ENCODE data around the gene THSD4. TPM values are rescaled to one million over a fixed set of nuclear protein-coding genes. Genes with fewer than 3 reads are reported as not detected.

Gene THSD4
- polyA plus RNA-seq, 1 donor (not counting 4 experiments of a cell fraction or from before 2014, with no cell fraction given), result 24.5 TPM

DNA sequence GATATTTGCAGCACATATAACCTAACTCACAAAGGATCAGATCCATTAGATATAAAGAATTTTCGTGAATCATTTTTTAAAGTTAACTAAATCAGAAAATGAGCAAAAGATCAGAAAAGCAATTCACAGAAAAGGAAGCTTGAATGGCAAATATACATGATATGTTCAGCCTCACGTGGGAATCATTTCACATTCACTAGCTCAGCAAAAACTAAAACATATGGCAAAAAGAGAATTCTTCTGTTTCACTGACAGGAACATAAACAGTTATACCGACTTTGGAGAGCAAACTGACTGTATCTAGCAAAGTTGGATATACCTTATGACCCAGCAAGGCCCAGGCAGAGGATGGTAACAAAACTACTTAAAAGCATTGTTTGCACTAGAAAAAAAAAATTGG lies 661.0 kb downstream of the THSD4 start:
- Histone ChIP-seq H3K27me3 (ENCODE audit: control insufficient read depth, extremely low read depth, insufficient read depth, low read length) (no peaks in the 10 kb centered on the region), H3K4me2 (ENCODE audit: control insufficient read depth, extremely low read depth, insufficient read depth, low read depth, low read length) (no peak overlapping the region), H3K9me3 (ENCODE audit: control insufficient read depth, low read depth, low read length) (no peaks in the 10 kb centered on the region), H2AFZ (ENCODE audit: control insufficient read depth, low read length) (no peak overlapping the region), H3K9me1 (ENCODE audit: control insufficient read depth, extremely low read depth, insufficient read depth, low read length) (no peaks in the 10 kb centered on the region), H3K79me2 (ENCODE audit: control insufficient read depth, insufficient read depth, low read length) (no peaks in the 10 kb centered on the region), H3K36me3 (ENCODE audit: control insufficient read depth in 2 of 2, extremely low read depth in 1 of 2, insufficient read depth in 2 of 2, low read length in 2 of 2) (peaks cover 10 to 18% of the 10 kb centered on the region in 2 experiments), H3K4me3 (ENCODE audit: control insufficient read depth in 2 of 3, extremely low read depth in 1 of 3, insufficient read depth in 2 of 3, low read depth in 1 of 3, low read length in 3 of 3) (no peak overlapping the region), H3K9ac (ENCODE audit: control insufficient read depth, extremely low read depth, insufficient read depth, low read length) (no peak overlapping the region), H3K27ac (ENCODE audit: control insufficient read depth, insufficient read depth, low read length) (no peak overlapping the region), H4K20me1 (ENCODE audit: control insufficient read depth, extremely low read depth, insufficient read depth, low read length) (no peaks in the 10 kb centered on the region), H3K4me1 (ENCODE audit: control insufficient read depth, extremely low read depth, insufficient read depth, low read length) (no peaks in the 10 kb centered on the region)
- TF ChIP-seq, protein P1, sequence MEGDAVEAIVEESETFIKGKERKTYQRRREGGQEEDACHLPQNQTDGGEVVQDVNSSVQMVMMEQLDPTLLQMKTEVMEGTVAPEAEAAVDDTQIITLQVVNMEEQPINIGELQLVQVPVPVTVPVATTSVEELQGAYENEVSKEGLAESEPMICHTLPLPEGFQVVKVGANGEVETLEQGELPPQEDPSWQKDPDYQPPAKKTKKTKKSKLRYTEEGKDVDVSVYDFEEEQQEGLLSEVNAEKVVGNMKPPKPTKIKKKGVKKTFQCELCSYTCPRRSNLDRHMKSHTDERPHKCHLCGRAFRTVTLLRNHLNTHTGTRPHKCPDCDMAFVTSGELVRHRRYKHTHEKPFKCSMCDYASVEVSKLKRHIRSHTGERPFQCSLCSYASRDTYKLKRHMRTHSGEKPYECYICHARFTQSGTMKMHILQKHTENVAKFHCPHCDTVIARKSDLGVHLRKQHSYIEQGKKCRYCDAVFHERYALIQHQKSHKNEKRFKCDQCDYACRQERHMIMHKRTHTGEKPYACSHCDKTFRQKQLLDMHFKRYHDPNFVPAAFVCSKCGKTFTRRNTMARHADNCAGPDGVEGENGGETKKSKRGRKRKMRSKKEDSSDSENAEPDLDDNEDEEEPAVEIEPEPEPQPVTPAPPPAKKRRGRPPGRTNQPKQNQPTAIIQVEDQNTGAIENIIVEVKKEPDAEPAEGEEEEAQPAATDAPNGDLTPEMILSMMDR (optimal IDR thresholded peaks at IDR 0.05 in 1 of 3, IDR thresholded peaks at IDR 0.05 in 1 of 3, conservative IDR thresholded peaks at IDR 0.05 in 1 of 3; ENCODE audit: extremely low read depth in 1 of 3, insufficient read depth in 2 of 3, low read length in 3 of 3), result no peak
- TF ChIP-seq EZH2 (IDR thresholded peaks at IDR 0.05; ENCODE audit: low read length), result no peak
- FAIRE-seq, result no peak
- dilution Hi-C loops (cut with MboI; ENCODE audit: extremely low pct_ligation_motif_present, low sequenced_read_pairs), result no loop called here
- no peak for DNase-seq (ENCODE audit: low read depth, low spot score)

DNA sequence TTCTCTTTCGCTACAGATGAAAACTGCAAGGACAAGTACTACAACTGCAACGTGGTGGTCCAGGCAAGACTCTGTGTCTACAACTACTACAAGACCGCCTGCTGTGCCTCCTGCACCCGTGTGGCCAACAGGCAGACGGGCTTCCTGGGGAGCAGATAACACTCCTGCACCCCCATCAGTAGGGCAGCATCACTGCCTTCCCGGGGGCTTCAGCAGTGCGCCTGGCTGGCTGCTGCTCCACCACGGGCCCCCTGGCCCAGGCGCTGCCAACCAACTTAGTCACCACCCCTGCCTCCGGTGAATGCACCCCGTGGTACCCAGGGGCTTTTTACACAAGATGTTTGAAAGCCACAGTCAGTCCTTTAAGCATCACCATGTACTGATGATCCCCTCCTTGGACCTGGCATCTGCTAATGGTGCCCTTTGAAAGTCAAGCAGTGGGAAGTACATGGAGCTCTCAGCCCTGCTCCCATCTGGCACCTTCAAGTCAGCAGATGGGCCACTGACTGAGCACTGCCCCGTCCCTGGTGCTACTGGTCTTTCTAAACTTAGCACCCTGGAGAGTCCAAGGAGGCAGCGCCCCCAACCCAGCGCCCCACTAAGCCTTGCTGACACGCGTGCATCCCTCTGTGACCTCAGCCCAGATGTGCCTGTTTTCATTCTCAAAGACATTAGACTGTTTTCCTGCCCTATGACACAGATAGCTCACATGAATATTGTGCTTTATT lies 662.1 kb downstream of the THSD4 start:
- no peak for FAIRE-seq
- H3K27ac ChIP-seq (ENCODE audit: control insufficient read depth, insufficient read depth, low read length), result no peak overlapping the region

More for the DNA sequence above, 662.1 kb downstream of the THSD4 start:
- H3K36me3 ChIP-seq (ENCODE audit: control insufficient read depth in 2 of 2, extremely low read depth in 1 of 2, insufficient read depth in 2 of 2, low read length in 2 of 2), result peaks cover 6 to 12% of the 10 kb centered on the region in 2 experiments
- H3K9me1 ChIP-seq (ENCODE audit: control insufficient read depth, extremely low read depth, insufficient read depth, low read length), result no peaks in the 10 kb centered on the region
- dilution Hi-C loops (cut with MboI; ENCODE audit: extremely low pct_ligation_motif_present, low sequenced_read_pairs), result no loop called here
- H3K4me3 ChIP-seq (ENCODE audit: control insufficient read depth in 2 of 3, extremely low read depth in 1 of 3, insufficient read depth in 2 of 3, low read depth in 1 of 3, low read length in 3 of 3), result no peak overlapping the region
- no peak overlapping the region for H2AFZ ChIP-seq (ENCODE audit: control insufficient read depth, low read length)
- H3K27me3 ChIP-seq (ENCODE audit: control insufficient read depth, extremely low read depth, insufficient read depth, low read length), result no peaks in the 10 kb centered on the region
- H4K20me1 ChIP-seq (ENCODE audit: control insufficient read depth, extremely low read depth, insufficient read depth, low read length), result no peaks in the 10 kb centered on the region
- H3K79me2 ChIP-seq (ENCODE audit: control insufficient read depth, insufficient read depth, low read length), result no peaks in the 10 kb centered on the region
- H3K9ac ChIP-seq (ENCODE audit: control insufficient read depth, extremely low read depth, insufficient read depth, low read length), result no peak overlapping the region
- no peak overlapping the region for H3K4me2 ChIP-seq (ENCODE audit: control insufficient read depth, extremely low read depth, insufficient read depth, low read depth, low read length)
- no peaks in the 10 kb centered on the region for H3K4me1 ChIP-seq (ENCODE audit: control insufficient read depth, extremely low read depth, insufficient read depth, low read length)
- H3K9me3 ChIP-seq (ENCODE audit: control insufficient read depth, low read depth, low read length), result no peaks in the 10 kb centered on the region
- TF ChIP-seq EZH2 (IDR thresholded peaks at IDR 0.05; ENCODE audit: low read length), result no peak
- TF ChIP-seq, protein P1 (optimal IDR thresholded peaks at IDR 0.05 in 1 of 3, IDR thresholded peaks at IDR 0.05 in 1 of 3, conservative IDR thresholded peaks at IDR 0.05 in 1 of 3; ENCODE audit: extremely low read depth in 1 of 3, insufficient read depth in 2 of 3, low read length in 3 of 3), result no peak
- DNase-seq (ENCODE audit: low read depth, low spot score), result no peak
